ENCODE data around the gene SH2D2A. TPM values are rescaled to one million over a fixed set of nuclear protein-coding genes. Genes with fewer than 3 reads are reported as not detected.

Gene SH2D2A
- total and polyA plus RNA-seq, 9 of the 15 experiments (the other 6 are each of a cell fraction or from before 2014, with no cell fraction given) = 0.89 to 33.6 (median 6.9) TPM

GRCh38 chr1:156844102-156844501, 27.5 kb upstream of the SH2D2A start:
- ChIA-PET CTCF (ENCODE audit: low intra/inter-chr PET ratio) (no interaction called here), POLR2A (no interaction called here)
- H3K4me3 ChIP-seq = no peak overlapping the region
- TF ChIP-seq BRD4 (IDR thresholded peaks at IDR 0.05) (no peak), MXI1 (IDR thresholded peaks at IDR 0.05; ENCODE audit: low read depth, low read length) (no peak), ZBTB8A (IDR thresholded peaks at IDR 0.05; ENCODE audit: partially characterized antibody) (no peak), CBX1 (IDR thresholded peaks at IDR 0.05; ENCODE audit: low read depth) (no peak)
- 0 out of 4 replicates have a peak overlapping the region, but pooled peaks of 1 of the 2 experiments have one; percentile 28 for H3K9ac ChIP-seq (ENCODE audit: insufficient read depth in 1 of 2, low read depth in 2 of 2, low read length in 2 of 2)
- no peak overlapping the region for H2AFZ ChIP-seq (ENCODE audit: low read depth, low read length)
- H4K20me1 ChIP-seq (replicated peaks; ENCODE audit: control insufficient read depth, insufficient read depth, low read length) = no peaks in the 10 kb centered on the region
- H3K9me3 ChIP-seq (replicated peaks; ENCODE audit: control insufficient read depth, insufficient read depth, low read depth, low read length) = no peaks in the 10 kb centered on the region
- FAIRE-seq (no peak), ATAC-seq (no peak), DNase-seq (ENCODE audit: extremely low read depth in 1 of 4, low spot score in 3 of 4) (no peak)
- intact Hi-C loops (cut with micrococcal nuclease) = no loop called here
- H3K36me3 ChIP-seq (ENCODE audit: control insufficient read depth, insufficient read depth, low read length) = no peaks in the 10 kb centered on the region
- BruUV-seq (replicated peaks) = no TSS peak
- H3K4me1 ChIP-seq (replicated peaks in 1 of 2; ENCODE audit: control insufficient read depth in 2 of 2, insufficient read depth in 2 of 2, low read length in 2 of 2) = peaks cover 8 to 26% of the 10 kb centered on the region in 2 experiments; a peak in 4 of 5 replicates
- no peaks in the 10 kb centered on the region for H3K9me1 ChIP-seq (ENCODE audit: control insufficient read depth, insufficient read depth, low read length)
- H3K4me2 ChIP-seq (ENCODE audit: insufficient read depth, low read length) = no peak overlapping the region
- no peaks in the 10 kb centered on the region for H3K79me2 ChIP-seq (ENCODE audit: control insufficient read depth, insufficient read depth, low read length)
- no peak overlapping the region for H3K27ac ChIP-seq (ENCODE audit: extremely low read depth, low read depth, low read length)
- 0 out of 5 replicates have a peak, but pooled peaks cover 0 to 13% of the 10 kb centered on the region in 2 experiments for H3K27me3 ChIP-seq (ENCODE audit: control insufficient read depth in 2 of 2, insufficient read depth in 2 of 2, low read length in 2 of 2)
- 21% methylated on average over 5 of the region's 6 CpGs for WGBS (ENCODE audit: insufficient coverage, low coverage, missing lambda C conversion rate)
- in situ Hi-C loops (cut with MboI) = no loop called here

GRCh38 chr1:156842618-156843300, 26.1 kb upstream of the SH2D2A start:
- H3K27me3 ChIP-seq (ENCODE audit: control insufficient read depth in 2 of 2, insufficient read depth in 2 of 2, low read length in 2 of 2) = 0 out of 5 replicates have a peak, but pooled peaks cover 0 to 13% of the 10 kb centered on the region in 2 experiments
- no peak overlapping the region for H3K4me3 ChIP-seq
- no peak overlapping the region for H3K4me2 ChIP-seq (ENCODE audit: insufficient read depth, low read length)
- H3K9ac ChIP-seq (ENCODE audit: insufficient read depth in 1 of 2, low read depth in 2 of 2, low read length in 2 of 2) = no peak overlapping the region
- WGBS (ENCODE audit: insufficient coverage, low coverage, missing lambda C conversion rate) = 15% methylated on average over 9 of the region's 9 CpGs
- no peaks in the 10 kb centered on the region for H3K79me2 ChIP-seq (ENCODE audit: control insufficient read depth, insufficient read depth, low read length)
- ATAC-seq (no peak), FAIRE-seq (no peak), DNase-seq (ENCODE audit: extremely low read depth in 1 of 4, low spot score in 3 of 4) (no peak)
- BruUV-seq (replicated peaks) = no TSS peak
- no peaks in the 10 kb centered on the region for H3K9me1 ChIP-seq (ENCODE audit: control insufficient read depth, insufficient read depth, low read length)
- CTCF ChIA-PET (ENCODE audit: low intra/inter-chr PET ratio) = interaction anchor here (1.1 kb wide), 1 partner anchor 47 kb away, joined by 3 read pairs; no protein-coding TSS in a partner anchor
- no peaks in the 10 kb centered on the region for H3K9me3 ChIP-seq (replicated peaks; ENCODE audit: control insufficient read depth, insufficient read depth, low read depth, low read length)
- H4K20me1 ChIP-seq (replicated peaks; ENCODE audit: control insufficient read depth, insufficient read depth, low read length) = no peaks in the 10 kb centered on the region
- in situ Hi-C loops (cut with MboI) (no loop called here), intact Hi-C loops (cut with micrococcal nuclease) (no loop called here)
- no peak overlapping the region for H2AFZ ChIP-seq (ENCODE audit: low read depth, low read length)
- POLR2A ChIA-PET = no interaction called here
- H3K36me3 ChIP-seq (ENCODE audit: control insufficient read depth, insufficient read depth, low read length) = no peaks in the 10 kb centered on the region
- peaks cover 0 to 22% of the 10 kb centered on the region in 2 experiments; a peak in 2 of 5 replicates for H3K4me1 ChIP-seq (replicated peaks in 1 of 2; ENCODE audit: control insufficient read depth in 2 of 2, insufficient read depth in 2 of 2, low read length in 2 of 2)
- no peak overlapping the region for H3K27ac ChIP-seq (ENCODE audit: extremely low read depth, low read depth, low read length)

Data from K562 (cell line).